ENCODE results near the gene ACSS1.

Gene ACSS1

DNA sequence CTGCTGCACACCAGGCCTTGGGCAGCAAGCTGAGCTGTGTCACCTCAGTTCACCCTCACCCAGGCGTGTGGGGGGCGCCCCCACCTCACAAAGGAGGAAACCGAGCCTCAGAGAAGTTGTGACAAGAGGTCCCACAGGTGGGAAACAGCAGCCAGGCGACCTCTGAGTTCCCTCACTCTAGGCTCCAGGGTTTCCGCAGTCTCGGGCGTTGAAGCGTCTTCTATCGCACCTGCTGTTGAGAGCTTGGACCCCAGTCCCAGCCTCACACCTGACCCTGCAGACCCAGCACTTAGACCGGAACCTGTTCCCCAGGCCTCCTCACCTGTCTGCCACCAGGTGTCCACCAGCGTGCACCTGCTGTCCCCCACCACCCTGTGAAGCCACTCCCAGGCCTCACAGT is 43.1 kb downstream of the ACSS1 start:
- Histone ChIP-seq H3K23ac (ENCODE audit: low read length) (no peak overlapping the region), H3K36me3 (ENCODE audit: control insufficient read depth, insufficient read depth, low read length) (no peaks in the 10 kb centered on the region), H3K79me2 (ENCODE audit: control insufficient read depth, insufficient read depth, low read length) (no peaks in the 10 kb centered on the region), H2AK5ac (ENCODE audit: low read length) (no peak overlapping the region), H2BK5ac (ENCODE audit: low read length) (no peak overlapping the region), H3K79me1 (ENCODE audit: low read length) (no peaks in the 10 kb centered on the region), H3K9ac (ENCODE audit: low read length) (no peak overlapping the region), H3K4me1 (ENCODE audit: control insufficient read depth, low read depth, low read length) (peaks cover 3% of the 10 kb centered on the region), H3K18ac (ENCODE audit: low read length) (no peak overlapping the region), H4K5ac (ENCODE audit: low read length) (no peak overlapping the region), H3K56ac (ENCODE audit: low read length) (no peak overlapping the region), H3K4ac (ENCODE audit: low read depth, low read length) (no peak overlapping the region), H3K27ac (ENCODE audit: low read depth, low read length) (no peak overlapping the region), H2BK15ac (replicated peaks; ENCODE audit: low read depth) (no peak overlapping the region), H3K27me3 (ENCODE audit: insufficient read depth, low read length, poor library complexity) (no peaks in the 10 kb centered on the region), H3K4me2 (ENCODE audit: low read length) (no peak overlapping the region), H3K4me3 (ENCODE audit: low read length) (no peak overlapping the region), H2BK120ac (ENCODE audit: low read depth, low read length) (no peak overlapping the region), H4K8ac (ENCODE audit: low read depth, low read length) (no peak overlapping the region)
- no CpG with 5 or more reads among the region's 11 CpGs for WGBS (ENCODE audit: extremely low coverage, insufficient coverage, low lambda C conversion rate)
- no peak for DNase-seq

DNA sequence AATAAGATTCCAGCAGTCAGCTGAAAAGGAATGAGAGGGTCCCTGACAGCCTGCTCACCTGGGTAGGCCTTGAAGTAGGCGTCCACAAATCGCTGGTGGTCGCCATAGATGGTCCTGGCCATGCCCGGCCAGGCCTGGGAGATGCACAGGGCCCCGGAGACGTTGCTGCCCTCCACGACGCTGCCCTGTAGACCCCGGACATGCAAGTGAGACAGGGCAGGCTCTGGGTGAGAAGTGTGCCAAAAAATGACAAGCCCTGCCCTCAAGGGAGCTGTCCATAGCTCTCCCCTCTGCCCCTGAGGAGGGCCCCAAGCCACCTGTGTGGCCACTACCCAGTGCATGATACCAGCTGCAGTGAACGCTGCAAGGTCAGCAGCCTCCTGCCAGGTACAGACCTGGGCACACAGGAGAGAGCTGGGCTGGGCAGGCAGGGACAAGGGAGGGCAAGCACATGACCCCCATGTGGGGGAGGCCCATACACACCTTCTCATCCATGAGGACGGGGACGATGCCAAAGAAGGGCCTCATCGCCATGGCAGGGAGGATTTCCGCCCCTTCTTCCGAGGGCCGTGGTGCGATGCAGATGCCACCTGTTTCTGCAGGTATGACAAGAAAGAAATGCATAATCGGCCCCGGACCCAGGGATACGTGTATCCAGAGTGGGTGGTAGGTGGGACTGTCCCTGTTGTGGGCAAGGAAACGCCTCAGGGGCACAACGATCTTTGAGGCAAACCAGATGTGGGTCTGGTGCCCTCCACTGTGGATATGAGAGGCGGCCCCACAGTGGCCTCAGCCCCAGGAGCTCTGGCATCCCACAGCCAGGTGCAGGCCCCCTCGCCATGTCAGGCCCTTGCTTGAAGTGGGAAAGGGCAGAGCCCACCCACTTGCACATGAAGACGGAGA is 44.2 kb downstream of the ACSS1 start:
- DNase-seq, result no peak
- no peak overlapping the region for H4K8ac ChIP-seq (ENCODE audit: low read depth, low read length)
- H2BK5ac ChIP-seq (ENCODE audit: low read length), result no peak overlapping the region
- no peak overlapping the region for H3K4me3 ChIP-seq (ENCODE audit: low read length)
- no peak overlapping the region for H3K27ac ChIP-seq (ENCODE audit: low read depth, low read length)
- H3K4me1 ChIP-seq (ENCODE audit: control insufficient read depth, low read depth, low read length), result peaks cover 3% of the 10 kb centered on the region
- H3K36me3 ChIP-seq (ENCODE audit: control insufficient read depth, insufficient read depth, low read length), result no peaks in the 10 kb centered on the region
- H3K9ac ChIP-seq (ENCODE audit: low read length), result no peak overlapping the region
- H3K79me1 ChIP-seq (ENCODE audit: low read length), result no peaks in the 10 kb centered on the region
- no peak overlapping the region for H2BK120ac ChIP-seq (ENCODE audit: low read depth, low read length)
- no peak overlapping the region for H3K23ac ChIP-seq (ENCODE audit: low read length)
- no CpG with 5 or more reads among the region's 25 CpGs for WGBS (ENCODE audit: extremely low coverage, insufficient coverage, low lambda C conversion rate)
- no peak overlapping the region for H3K18ac ChIP-seq (ENCODE audit: low read length)
- no peak overlapping the region for H2AK5ac ChIP-seq (ENCODE audit: low read length)
- H4K5ac ChIP-seq (ENCODE audit: low read length), result no peak overlapping the region
- H3K56ac ChIP-seq (ENCODE audit: low read length), result no peak overlapping the region
- H3K79me2 ChIP-seq (ENCODE audit: control insufficient read depth, insufficient read depth, low read length), result no peaks in the 10 kb centered on the region
- H3K27me3 ChIP-seq (ENCODE audit: insufficient read depth, low read length, poor library complexity), result no peaks in the 10 kb centered on the region
- no peak overlapping the region for H3K4me2 ChIP-seq (ENCODE audit: low read length)
- no peak overlapping the region for H3K4ac ChIP-seq (ENCODE audit: low read depth, low read length)
- H2BK15ac ChIP-seq (replicated peaks; ENCODE audit: low read depth), result no peak overlapping the region

DNA sequence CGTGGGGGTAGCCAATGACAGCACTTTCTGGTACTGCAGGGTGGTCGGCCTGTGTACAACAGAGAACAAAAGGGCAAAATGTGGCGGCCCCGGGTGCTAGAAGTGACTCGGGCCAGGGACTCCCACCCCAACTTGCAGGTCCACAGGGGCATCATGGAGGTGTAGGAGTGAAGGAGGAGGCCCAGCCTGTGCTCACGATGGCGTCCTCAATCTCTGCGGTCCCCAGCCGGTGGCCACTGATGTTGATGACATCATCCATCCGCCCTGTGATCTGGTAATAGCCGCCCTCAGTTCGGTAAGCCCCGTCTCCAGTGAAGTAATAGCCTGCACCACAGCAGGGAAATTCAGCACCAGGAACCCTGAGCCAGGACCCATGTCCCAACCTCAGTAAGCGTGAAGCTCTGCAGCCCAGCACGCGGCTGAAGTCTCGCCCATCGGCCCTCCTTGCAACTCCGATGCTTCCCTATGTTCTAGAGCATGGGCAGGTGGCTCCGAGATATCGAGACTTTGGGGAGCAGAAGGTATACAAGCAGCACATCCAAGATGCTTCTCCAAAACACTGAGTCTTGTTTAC is 45.2 kb downstream of the ACSS1 start:
- no CpG with 5 or more reads among the region's 21 CpGs for WGBS (ENCODE audit: extremely low coverage, insufficient coverage, low lambda C conversion rate)

DNA sequence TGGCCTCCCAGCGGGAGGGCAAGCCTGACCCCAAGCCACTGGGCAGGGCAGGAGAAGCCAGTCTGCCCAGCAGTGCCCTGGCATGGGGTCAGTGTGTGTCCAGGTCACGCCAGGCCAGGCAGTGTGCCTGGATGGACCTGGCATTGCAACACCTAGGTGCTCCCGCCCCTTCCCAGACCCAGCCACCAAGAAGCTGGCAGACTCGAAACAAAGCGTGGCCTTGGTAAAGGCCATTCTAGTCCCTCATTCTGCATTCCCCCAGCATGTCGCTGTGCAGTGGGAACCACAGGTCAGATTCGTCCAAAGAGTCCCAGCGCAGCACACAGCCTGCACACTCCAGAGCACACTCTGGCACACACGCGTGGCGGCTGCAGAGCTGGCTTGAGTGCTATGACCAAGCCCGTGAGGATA is 46.1 kb downstream of the ACSS1 start:
- Histone ChIP-seq H2BK5ac (ENCODE audit: low read length) (no peak overlapping the region), H3K79me2 (ENCODE audit: control insufficient read depth, insufficient read depth, low read length) (no peaks in the 10 kb centered on the region), H2BK120ac (ENCODE audit: low read depth, low read length) (no peak overlapping the region), H4K8ac (ENCODE audit: low read depth, low read length) (no peak overlapping the region), H3K23ac (ENCODE audit: low read length) (peak overlapping the region; percentile 45), H3K27ac (ENCODE audit: low read depth, low read length) (no peak overlapping the region), H3K4ac (ENCODE audit: low read depth, low read length) (no peak overlapping the region), H3K4me3 (ENCODE audit: low read length) (no peak overlapping the region), H3K27me3 (ENCODE audit: insufficient read depth, low read length, poor library complexity) (no peaks in the 10 kb centered on the region), H3K79me1 (ENCODE audit: low read length) (no peaks in the 10 kb centered on the region), H2AK5ac (ENCODE audit: low read length) (no peak overlapping the region), H4K5ac (ENCODE audit: low read length) (no peak overlapping the region), H3K56ac (ENCODE audit: low read length) (no peak overlapping the region), H3K4me2 (ENCODE audit: low read length) (no peak overlapping the region), H3K9ac (ENCODE audit: low read length) (no peak overlapping the region), H3K36me3 (ENCODE audit: control insufficient read depth, insufficient read depth, low read length) (no peaks in the 10 kb centered on the region), H3K18ac (ENCODE audit: low read length) (no peak overlapping the region), H3K4me1 (ENCODE audit: control insufficient read depth, low read depth, low read length) (no peaks in the 10 kb centered on the region), H2BK15ac (replicated peaks; ENCODE audit: low read depth) (no peak overlapping the region)
- no CpG with 5 or more reads among the region's 12 CpGs for WGBS (ENCODE audit: extremely low coverage, insufficient coverage, low lambda C conversion rate)
- no peak for DNase-seq

More for the DNA sequence above, 45.2 kb downstream of the ACSS1 start:
- Histone ChIP-seq H3K23ac (ENCODE audit: low read length) (no peak overlapping the region), H3K4me1 (ENCODE audit: control insufficient read depth, low read depth, low read length) (peaks cover 2% of the 10 kb centered on the region), H3K18ac (ENCODE audit: low read length) (no peak overlapping the region), H3K79me2 (ENCODE audit: control insufficient read depth, insufficient read depth, low read length) (no peaks in the 10 kb centered on the region), H4K5ac (ENCODE audit: low read length) (no peak overlapping the region), H2BK5ac (ENCODE audit: low read length) (no peak overlapping the region), H3K27me3 (ENCODE audit: insufficient read depth, low read length, poor library complexity) (no peaks in the 10 kb centered on the region), H3K56ac (ENCODE audit: low read length) (no peak overlapping the region), H3K79me1 (ENCODE audit: low read length) (no peaks in the 10 kb centered on the region), H3K27ac (ENCODE audit: low read depth, low read length) (no peak overlapping the region), H4K8ac (ENCODE audit: low read depth, low read length) (no peak overlapping the region), H3K4ac (ENCODE audit: low read depth, low read length) (no peak overlapping the region), H2BK15ac (replicated peaks; ENCODE audit: low read depth) (no peak overlapping the region), H3K9ac (ENCODE audit: low read length) (no peak overlapping the region), H3K4me3 (ENCODE audit: low read length) (no peak overlapping the region), H2BK120ac (ENCODE audit: low read depth, low read length) (no peak overlapping the region), H2AK5ac (ENCODE audit: low read length) (no peak overlapping the region), H3K36me3 (ENCODE audit: control insufficient read depth, insufficient read depth, low read length) (no peaks in the 10 kb centered on the region), H3K4me2 (ENCODE audit: low read length) (no peak overlapping the region)
- no peak for DNase-seq

DNA sequence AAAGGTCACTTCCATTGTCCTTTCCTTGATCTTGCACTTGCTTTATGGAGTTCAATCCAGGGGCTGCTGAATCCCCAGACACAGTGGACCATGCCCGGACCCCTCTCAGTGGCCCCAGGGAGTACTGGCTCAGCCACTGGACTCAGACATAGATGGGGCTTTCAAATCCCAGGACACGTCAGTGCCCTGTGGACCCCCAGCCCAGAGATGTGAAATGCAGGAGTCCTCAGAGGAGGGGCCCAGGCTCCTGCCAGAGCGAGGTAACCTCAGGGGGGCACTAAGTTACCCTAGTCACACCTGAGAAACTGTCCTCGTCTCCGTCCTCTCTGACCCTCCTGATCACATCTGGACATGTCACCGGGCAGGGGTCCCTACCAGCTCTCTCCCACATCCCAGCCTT is 46.7 kb downstream of the ACSS1 start:
- H3K56ac ChIP-seq (ENCODE audit: low read length), result no peak overlapping the region
- no peak overlapping the region for H2BK5ac ChIP-seq (ENCODE audit: low read length)
- no peak overlapping the region for H4K8ac ChIP-seq (ENCODE audit: low read depth, low read length)
- H2BK15ac ChIP-seq (replicated peaks; ENCODE audit: low read depth), result no peak overlapping the region
- H3K79me1 ChIP-seq (ENCODE audit: low read length), result no peaks in the 10 kb centered on the region
- H3K4me3 ChIP-seq (ENCODE audit: low read length), result no peak overlapping the region
- H3K27ac ChIP-seq (ENCODE audit: low read depth, low read length), result no peak overlapping the region
- H3K4ac ChIP-seq (ENCODE audit: low read depth, low read length), result no peak overlapping the region
- no peaks in the 10 kb centered on the region for H3K36me3 ChIP-seq (ENCODE audit: control insufficient read depth, insufficient read depth, low read length)
- no peak overlapping the region for H3K23ac ChIP-seq (ENCODE audit: low read length)
- no peak overlapping the region for H4K5ac ChIP-seq (ENCODE audit: low read length)
- H3K79me2 ChIP-seq (ENCODE audit: control insufficient read depth, insufficient read depth, low read length), result no peaks in the 10 kb centered on the region
- no CpG with 5 or more reads among the region's 6 CpGs for WGBS (ENCODE audit: extremely low coverage, insufficient coverage, low lambda C conversion rate)
- no peak overlapping the region for H3K18ac ChIP-seq (ENCODE audit: low read length)
- no peaks in the 10 kb centered on the region for H3K4me1 ChIP-seq (ENCODE audit: control insufficient read depth, low read depth, low read length)
- no peak overlapping the region for H2AK5ac ChIP-seq (ENCODE audit: low read length)
- no peak overlapping the region for H2BK120ac ChIP-seq (ENCODE audit: low read depth, low read length)
- H3K27me3 ChIP-seq (ENCODE audit: insufficient read depth, low read length, poor library complexity), result no peaks in the 10 kb centered on the region
- no peak for DNase-seq
- H3K9ac ChIP-seq (ENCODE audit: low read length), result no peak overlapping the region
- H3K4me2 ChIP-seq (ENCODE audit: low read length), result no peak overlapping the region

Data from mesendoderm (in vitro differentiated cells).